Colonic mucosa (tissue), 4 donors: Measurements from ENCODE around the gene SPAAR. TPM values are rescaled to one million over a fixed set of nuclear protein-coding genes. Genes with fewer than 3 reads are reported as not detected.

Source experiments
- DNase-seq: peaks from one replicate; pipeline ENCODE4 v3.0.0-alpha.2; 2020
- H3K27ac ChIP-seq: fragments of 200-600 bp; one replicate; pipeline ENCODE4 v1.8.0; 2021
- H3K27me3 ChIP-seq: fragments of 200-600 bp; one replicate; pipeline ENCODE4 v1.8.0; 2021
- H3K36me3 ChIP-seq: fragments of 200-600 bp; one replicate; pipeline ENCODE4 v1.8.0; 2021
- H3K4me1 ChIP-seq: fragments of 200-600 bp; one replicate; pipeline ENCODE4 v1.8.0; 2021; ENCODE audit warnings: mild to moderate bottlenecking
- H3K4me3 ChIP-seq: fragments of 200-600 bp; one replicate; pipeline ENCODE4 v1.8.0; 2021
- H3K9ac ChIP-seq, 2 donors: one replicate each; pipeline ENCODE4 v1.7.0; 2013; ENCODE audit warnings: control low read depth in 2 of 2, low read depth in 2 of 2, low read length in 2 of 2
- H3K9me3 ChIP-seq: fragments of 200-600 bp; one replicate; pipeline ENCODE4 v1.8.0; 2021
- intact Hi-C: fragments of 100-400 bp; cut with DNase I; formaldehyde crosslinking; loops from one replicate; pipeline ENCODE4 v1.14.1; 2022
- total RNA-seq, 2 donors: library from RNA; stranded (reverse); fragmentation: NEBNext Ultra II Directional in 1 of 2; extraction: Animal tissue kit (Norgen Biotek cat#: 25700) in 1 of 2; gene quantifications; one replicate each; pipeline ENCODE4 v1.2.1, GENCODE V29; 2021
- TF ChIP-seq, protein P1 (sequence below): fragments of 200-600 bp; IDR thresholded peaks from one replicate; pipeline ENCODE4 v1.8.0; 2022; ENCODE audit warnings: antibody characterized with exemption, mild to moderate bottlenecking
- donor health status: healthy.
- donor health status: DM: no; HTN: no; CAD: no.
- donor health status: DM: no; HTN: no; CAD: no.

Gene SPAAR
- total RNA-seq, 2 donors from 2014 or later, result 1.1 to 2.6 TPM

DNA sequence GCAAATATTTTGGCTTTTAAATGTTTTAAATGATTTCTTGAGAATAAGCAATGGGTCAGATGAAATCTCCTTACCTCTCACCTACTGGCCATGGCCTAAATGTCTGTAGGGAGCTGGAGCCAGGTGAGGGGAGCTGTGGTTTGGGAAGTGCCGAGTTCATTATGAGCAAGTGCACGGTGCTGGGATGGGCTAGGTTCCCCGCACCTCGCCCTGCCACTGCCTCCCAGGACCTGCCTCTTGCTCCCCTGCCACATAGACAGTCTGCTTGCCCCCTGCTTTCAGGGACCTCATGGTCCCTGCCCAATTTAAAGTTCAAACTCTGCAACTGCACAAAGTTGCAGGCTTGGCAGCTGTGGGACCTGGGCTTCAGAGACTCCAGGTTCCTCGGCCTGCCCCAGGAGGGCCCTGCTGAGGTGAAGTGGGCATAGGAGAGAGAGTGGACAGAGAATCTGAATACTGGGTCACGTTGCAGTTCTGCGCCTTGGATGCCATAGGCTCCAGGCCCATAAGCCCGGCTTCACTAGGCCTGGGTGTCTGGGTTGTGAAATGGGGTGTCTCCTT is 44.5 kb upstream of the SPAAR start:
- Histone ChIP-seq H3K4me1 (no peaks in the 10 kb centered on the region), H3K27ac (no peak overlapping the region), H3K27me3 (peaks cover 5% of the 10 kb centered on the region), H3K4me3 (no peak overlapping the region), H3K9ac (no peak overlapping the region), H3K36me3 (no peaks in the 10 kb centered on the region), H3K9me3 (no peaks in the 10 kb centered on the region)
- intact Hi-C loops, result no loop called here
- DNase-seq, result no peak
- TF ChIP-seq, protein P1, sequence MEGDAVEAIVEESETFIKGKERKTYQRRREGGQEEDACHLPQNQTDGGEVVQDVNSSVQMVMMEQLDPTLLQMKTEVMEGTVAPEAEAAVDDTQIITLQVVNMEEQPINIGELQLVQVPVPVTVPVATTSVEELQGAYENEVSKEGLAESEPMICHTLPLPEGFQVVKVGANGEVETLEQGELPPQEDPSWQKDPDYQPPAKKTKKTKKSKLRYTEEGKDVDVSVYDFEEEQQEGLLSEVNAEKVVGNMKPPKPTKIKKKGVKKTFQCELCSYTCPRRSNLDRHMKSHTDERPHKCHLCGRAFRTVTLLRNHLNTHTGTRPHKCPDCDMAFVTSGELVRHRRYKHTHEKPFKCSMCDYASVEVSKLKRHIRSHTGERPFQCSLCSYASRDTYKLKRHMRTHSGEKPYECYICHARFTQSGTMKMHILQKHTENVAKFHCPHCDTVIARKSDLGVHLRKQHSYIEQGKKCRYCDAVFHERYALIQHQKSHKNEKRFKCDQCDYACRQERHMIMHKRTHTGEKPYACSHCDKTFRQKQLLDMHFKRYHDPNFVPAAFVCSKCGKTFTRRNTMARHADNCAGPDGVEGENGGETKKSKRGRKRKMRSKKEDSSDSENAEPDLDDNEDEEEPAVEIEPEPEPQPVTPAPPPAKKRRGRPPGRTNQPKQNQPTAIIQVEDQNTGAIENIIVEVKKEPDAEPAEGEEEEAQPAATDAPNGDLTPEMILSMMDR, result no peak

DNA sequence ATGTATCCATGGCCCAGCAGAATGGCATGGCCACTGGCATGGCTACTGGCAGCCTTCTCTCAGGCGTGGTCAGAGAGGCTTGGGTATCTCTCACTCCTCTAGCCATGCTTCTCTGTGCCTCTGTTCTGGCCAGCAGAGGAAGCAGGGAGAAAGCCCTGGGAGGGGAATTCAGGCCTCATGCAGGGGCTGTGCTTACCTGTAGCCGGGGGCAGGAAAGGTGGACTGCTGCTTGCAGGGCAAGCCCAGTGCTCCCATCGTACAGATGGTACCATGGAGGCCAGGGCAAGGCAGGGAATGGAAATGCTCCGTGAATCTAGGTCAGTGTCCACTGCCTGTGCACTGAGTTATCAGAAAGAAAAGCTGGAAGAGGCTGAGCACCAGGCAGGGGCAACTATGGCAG is 41.8 kb upstream of the SPAAR start:
- H3K27me3 ChIP-seq, result no peaks in the 10 kb centered on the region
- H3K36me3 ChIP-seq, result no peaks in the 10 kb centered on the region
- H3K4me3 ChIP-seq, result no peak overlapping the region
- intact Hi-C loops, result no loop called here
- TF ChIP-seq, protein P1, result no peak
- no peaks in the 10 kb centered on the region for H3K4me1 ChIP-seq
- H3K9me3 ChIP-seq, result no peaks in the 10 kb centered on the region
- no peak overlapping the region for H3K9ac ChIP-seq
- DNase-seq, result no peak
- H3K27ac ChIP-seq, result no peak overlapping the region

DNA sequence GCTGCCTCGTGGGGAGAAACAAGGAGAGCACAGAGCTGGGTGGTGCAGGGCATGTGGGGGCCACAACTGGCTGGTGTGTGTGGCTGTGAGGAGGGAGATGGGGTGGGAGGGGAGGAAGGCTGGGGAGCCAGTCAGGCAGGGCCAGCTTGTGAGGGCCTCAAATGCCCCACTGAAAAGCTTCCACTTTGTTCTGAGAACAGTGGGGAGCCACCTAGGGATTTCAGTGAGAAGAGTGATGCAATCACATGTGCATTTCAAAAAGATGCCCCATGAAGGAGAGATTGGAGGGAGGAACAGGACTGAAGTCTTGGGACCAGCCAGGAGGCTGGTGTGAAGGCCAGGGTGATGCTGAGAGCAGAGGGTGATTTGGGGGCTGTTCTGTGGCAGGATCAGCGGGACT is 40.4 kb upstream of the SPAAR start:
- Histone ChIP-seq H3K4me3 (no peak overlapping the region), H3K4me1 (no peaks in the 10 kb centered on the region), H3K9ac (no peak overlapping the region), H3K36me3 (no peaks in the 10 kb centered on the region), H3K27ac (no peak overlapping the region), H3K9me3 (no peaks in the 10 kb centered on the region), H3K27me3 (no peaks in the 10 kb centered on the region)
- DNase-seq, result no peak
- TF ChIP-seq, protein P1, result no peak
- intact Hi-C loops, result no loop called here

DNA sequence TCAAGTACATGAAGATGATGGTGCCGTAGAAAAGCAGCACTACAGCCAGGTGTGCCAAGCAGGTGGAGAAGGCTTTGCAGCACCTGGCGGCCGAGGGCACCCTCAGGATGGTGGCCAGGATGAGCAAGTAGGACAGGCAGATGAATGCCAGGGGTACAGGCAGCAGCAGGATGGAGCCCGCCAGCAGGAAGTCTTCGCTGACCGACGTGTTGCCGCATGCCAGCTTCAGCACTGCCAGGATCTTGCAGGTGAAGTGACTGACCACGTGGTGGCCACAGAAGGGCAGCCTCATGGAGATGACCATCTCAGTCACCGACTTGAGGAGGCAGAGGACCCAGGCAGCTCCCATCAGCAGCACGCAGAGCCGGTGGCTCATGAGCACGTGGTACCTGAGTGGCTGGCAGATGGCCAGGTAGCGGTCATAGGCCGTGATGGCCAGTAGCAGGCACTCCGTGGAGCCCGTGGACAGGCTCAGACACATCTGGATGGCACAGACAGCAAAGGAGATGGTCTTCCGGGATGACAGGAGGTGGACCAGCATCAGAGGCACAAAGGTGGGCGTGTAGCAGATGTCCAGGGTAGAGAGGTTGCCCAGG is 39.6 kb upstream of the SPAAR start:
- no peak for DNase-seq
- Histone ChIP-seq H3K9me3 (no peaks in the 10 kb centered on the region), H3K4me3 (no peak overlapping the region), H3K4me1 (no peaks in the 10 kb centered on the region), H3K27ac (no peak overlapping the region), H3K27me3 (no peaks in the 10 kb centered on the region), H3K36me3 (no peaks in the 10 kb centered on the region), H3K9ac (no peak overlapping the region)
- intact Hi-C loops, result no loop called here
- TF ChIP-seq, protein P1, result no peak

DNA sequence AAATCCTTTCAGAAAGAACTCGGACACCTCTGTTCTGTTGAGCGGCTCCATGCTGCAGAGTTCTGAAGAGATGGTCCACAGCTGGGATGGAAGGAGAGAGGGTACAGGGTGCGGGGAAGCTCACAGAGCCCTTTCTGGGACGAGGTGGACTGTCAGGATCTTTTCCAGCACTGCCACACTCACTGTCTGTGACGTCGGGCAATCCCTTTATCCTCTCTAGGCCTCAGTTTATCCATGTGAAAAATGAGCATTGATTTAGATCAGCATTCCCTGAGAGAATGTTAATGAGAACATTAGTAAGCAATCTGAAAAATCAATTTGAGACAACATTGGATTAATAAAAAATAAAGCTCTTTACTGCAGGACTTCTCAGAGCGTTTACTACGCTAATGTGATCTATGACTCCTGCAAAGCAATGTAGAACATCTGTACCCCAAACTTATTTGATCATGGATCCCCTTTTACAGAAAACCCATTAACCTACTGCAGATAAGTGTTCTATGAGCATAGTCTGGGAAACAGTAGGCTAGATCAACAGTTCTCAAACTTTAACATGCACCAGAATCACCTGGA is 38.9 kb upstream of the SPAAR start, which contains the start of gene OR13J1:
OR13J1 (minus strand) TSS at position 51 of the 573 bp plus-strand sequence; CDS start at position 51, 0 bp downstream.
- Histone ChIP-seq H3K9me3 (no peaks in the 10 kb centered on the region), H3K27ac (no peak within 1 kb of the TSS), H3K27me3 (no peaks in the 10 kb centered on the region), H3K4me3 (no peak within 1 kb of the TSS), H3K9ac (no peak within 1 kb of the TSS), H3K4me1 (no peaks in the 10 kb centered on the region), H3K36me3 (no peaks in the 10 kb centered on the region)
- no peak for DNase-seq
- intact Hi-C loops, result no loop called here
- TF ChIP-seq, protein P1, result no peak
